Thyroid gland (tissue), 4 donors: Measurements from ENCODE around the gene WASHC2A.
"Not testable (repeated sequence)": the region's sequence is repeated elsewhere in the genome, so short reads cannot be mapped to it uniquely, and the experiment has no call there.

Experiments used
- POLR2A ChIP-seq, 2 donors: fragments of 450-650 bp; IDR thresholded peaks; one replicate each; pipeline ENCODE4 v1.6.1; 2017; ENCODE audit warnings: antibody characterized with exemption in 2 of 2, mild to moderate bottlenecking in 2 of 2, moderate library complexity in 1 of 2
- TF ChIP-seq, protein P1 (sequence below), 6 experiments: fragments of 200-600 bp in 3 of 6; fragments of 450-650 bp in 3 of 6; sonication (generic) in 3 of 6; IDR thresholded peaks; one replicate each; pipeline ENCODE4 v1.5.1; 2016 to 2019; ENCODE audit warnings: antibody characterized with exemption in 6 of 6, mild to moderate bottlenecking in 2 of 6, inconsistent platforms in 1 of 6, moderate library complexity in 1 of 6

- not testable (repeated sequence) for TF ChIP-seq POLR2A (IDR thresholded peaks at IDR 0.05)
- TF ChIP-seq, protein P1, sequence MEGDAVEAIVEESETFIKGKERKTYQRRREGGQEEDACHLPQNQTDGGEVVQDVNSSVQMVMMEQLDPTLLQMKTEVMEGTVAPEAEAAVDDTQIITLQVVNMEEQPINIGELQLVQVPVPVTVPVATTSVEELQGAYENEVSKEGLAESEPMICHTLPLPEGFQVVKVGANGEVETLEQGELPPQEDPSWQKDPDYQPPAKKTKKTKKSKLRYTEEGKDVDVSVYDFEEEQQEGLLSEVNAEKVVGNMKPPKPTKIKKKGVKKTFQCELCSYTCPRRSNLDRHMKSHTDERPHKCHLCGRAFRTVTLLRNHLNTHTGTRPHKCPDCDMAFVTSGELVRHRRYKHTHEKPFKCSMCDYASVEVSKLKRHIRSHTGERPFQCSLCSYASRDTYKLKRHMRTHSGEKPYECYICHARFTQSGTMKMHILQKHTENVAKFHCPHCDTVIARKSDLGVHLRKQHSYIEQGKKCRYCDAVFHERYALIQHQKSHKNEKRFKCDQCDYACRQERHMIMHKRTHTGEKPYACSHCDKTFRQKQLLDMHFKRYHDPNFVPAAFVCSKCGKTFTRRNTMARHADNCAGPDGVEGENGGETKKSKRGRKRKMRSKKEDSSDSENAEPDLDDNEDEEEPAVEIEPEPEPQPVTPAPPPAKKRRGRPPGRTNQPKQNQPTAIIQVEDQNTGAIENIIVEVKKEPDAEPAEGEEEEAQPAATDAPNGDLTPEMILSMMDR (IDR thresholded peaks at IDR 0.05) = not testable (repeated sequence)
These were observed 107.2 kb downstream of the WASHC2A start for GRCh38 chr10:50174788-50175525.
